Stimulated activated effector memory CD8-positive, alpha-beta T cell treated with anti-CD3 and anti-CD28 coated beads, Interleukin-12 subunit alpha, Interleukin-12 subunit beta, amount 100 ng/mL, for 72 hours (primary cell): Measurements from ENCODE around the gene MLPH.
A peak's percentile ranks its signal among the peaks of the same experiment; 100 is the strongest.

Source experiments
- ATAC-seq: fragments of 150-1000 bp; cut with Tn5 transposase; 2 replicates; pipeline ENCODE4 v1.10.0; 2021
- DNase-seq, 2 donors: peaks; one replicate each; pipeline ENCODE4 v3.0.0; 2021 to 2022; ENCODE audit warnings: low spot score in 2 of 2
- H3K27ac Mint-ChIP-seq: one replicate; pipeline ENCODE4 v1.8.0; 2022; ENCODE audit warnings: mild to moderate bottlenecking, mixed read lengths
- H3K36me3 Mint-ChIP-seq: one replicate; pipeline ENCODE4 v1.8.0; 2022; ENCODE audit warnings: mild to moderate bottlenecking, mixed read lengths
- H3K4me1 Mint-ChIP-seq: one replicate; pipeline ENCODE4 v1.8.0; 2022; ENCODE audit warnings: mixed read lengths
- H3K4me3 Mint-ChIP-seq: one replicate; pipeline ENCODE4 v1.8.0; 2022; ENCODE audit warnings: mild to moderate bottlenecking, mixed read lengths
- H3K9me3 Mint-ChIP-seq: one replicate; pipeline ENCODE4 v1.8.0; 2022; ENCODE audit warnings: mixed read lengths

Gene MLPH

DNA sequence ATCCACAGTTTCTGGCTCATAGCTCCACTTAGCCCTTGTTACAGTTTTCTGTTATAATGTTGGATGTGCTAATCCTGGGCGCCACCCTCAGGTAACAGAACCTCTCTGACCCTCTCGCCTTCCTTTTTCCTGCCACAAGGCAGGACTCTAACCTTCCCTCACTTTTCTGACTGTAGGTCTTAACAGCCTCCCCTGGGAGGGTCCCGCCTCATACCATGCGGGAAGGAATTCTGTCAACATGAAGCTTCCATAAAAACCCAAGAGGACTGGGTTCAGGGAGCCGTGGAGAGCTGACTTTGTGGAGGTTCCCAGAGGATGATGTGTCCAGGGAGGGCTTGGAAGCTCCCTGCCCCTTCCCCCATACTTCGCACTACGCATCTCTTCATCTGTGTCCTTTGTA lies 115.4 kb downstream of the MLPH start:
- no peak overlapping the region for H3K4me3 Mint-ChIP-seq

DNA sequence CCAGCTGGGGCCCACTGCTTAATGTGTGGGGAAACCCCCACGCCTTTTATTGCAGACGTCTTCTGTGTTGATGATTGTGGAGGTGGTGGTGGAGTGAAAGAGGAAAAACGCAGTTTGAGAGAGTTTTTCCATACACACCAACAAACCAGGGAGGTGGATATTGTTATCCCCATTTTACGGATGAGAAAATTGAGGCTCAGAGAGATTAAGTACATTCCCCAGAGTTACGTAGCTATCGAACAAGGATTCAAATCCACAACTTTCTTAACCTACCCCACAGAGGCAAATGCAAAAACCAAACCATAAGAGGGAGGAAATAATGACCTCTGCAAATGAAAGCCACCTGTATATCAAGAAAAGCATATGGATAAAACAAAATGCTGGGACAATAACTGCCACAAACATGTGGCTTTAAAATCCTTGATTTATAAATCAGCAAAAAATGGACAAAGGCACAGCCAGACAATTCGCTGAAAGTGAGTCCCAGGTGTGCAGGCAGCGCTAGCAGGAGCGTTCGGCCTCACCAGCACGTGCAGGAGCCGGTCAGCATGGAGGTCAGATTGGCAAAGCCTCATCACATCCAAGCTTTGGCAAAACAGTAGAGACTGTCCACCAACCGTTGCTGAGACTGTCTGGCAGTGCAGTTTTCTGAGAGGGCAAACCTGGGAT lies 116.1 kb downstream of the MLPH start:
- no peak for ATAC-seq
- no peak for DNase-seq
- Mint-ChIP-seq H3K36me3 (no peaks in the 10 kb centered on the region), H3K9me3 (no peaks in the 10 kb centered on the region), H3K4me3 (peak overlapping the region; percentile 44), H3K27ac (peak overlapping the region; percentile 90), H3K4me1 (peaks cover 24% of the 10 kb centered on the region)

More for the DNA sequence above, 115.4 kb downstream of the MLPH start:
- Mint-ChIP-seq H3K36me3 (no peaks in the 10 kb centered on the region), H3K27ac (peak overlapping the region; percentile 90), H3K4me1 (peaks cover 32% of the 10 kb centered on the region), H3K9me3 (no peaks in the 10 kb centered on the region)
- no peak for ATAC-seq
- DNase-seq, result no peak

DNA sequence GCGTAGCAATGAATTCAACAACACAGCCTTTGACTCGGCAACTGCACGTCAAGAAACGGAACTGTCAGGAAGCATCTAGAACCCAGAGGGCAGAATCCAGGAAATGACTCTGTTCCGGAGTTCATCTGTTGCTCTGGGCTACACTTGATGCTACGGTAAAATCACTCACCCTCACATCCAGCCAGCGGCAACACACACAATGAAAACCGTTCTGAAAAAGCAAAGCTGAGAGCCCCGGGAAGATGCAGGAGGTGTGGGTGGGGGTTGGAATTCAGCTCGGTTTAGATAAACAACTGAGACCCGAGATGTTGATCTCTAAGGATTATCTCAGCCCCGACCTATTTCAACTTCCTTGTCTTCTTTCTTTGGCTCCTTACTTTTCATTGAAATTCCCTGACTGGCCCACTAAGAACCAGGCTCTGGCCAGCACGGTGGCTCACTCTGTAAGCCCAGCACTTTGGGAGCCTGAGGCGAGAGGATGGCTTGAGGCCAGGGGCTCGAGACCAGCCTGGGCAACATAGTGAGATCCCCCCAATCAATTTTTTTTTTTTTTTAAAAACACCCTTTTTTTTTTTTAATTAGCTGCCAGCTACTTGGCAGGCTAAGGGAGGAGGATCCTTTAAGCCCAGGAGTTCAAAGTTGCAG lies 116.8 kb downstream of the MLPH start:
- peak overlapping the region; percentile 90 for H3K27ac Mint-ChIP-seq
- no peaks in the 10 kb centered on the region for H3K9me3 Mint-ChIP-seq
- ATAC-seq (peak; percentile 94), DNase-seq (peak in 1 of 2 donors; percentile 58)
- H3K4me1 Mint-ChIP-seq, result peaks cover 18% of the 10 kb centered on the region
- H3K4me3 Mint-ChIP-seq, result peak overlapping the region; percentile 44
- H3K36me3 Mint-ChIP-seq, result no peaks in the 10 kb centered on the region

DNA sequence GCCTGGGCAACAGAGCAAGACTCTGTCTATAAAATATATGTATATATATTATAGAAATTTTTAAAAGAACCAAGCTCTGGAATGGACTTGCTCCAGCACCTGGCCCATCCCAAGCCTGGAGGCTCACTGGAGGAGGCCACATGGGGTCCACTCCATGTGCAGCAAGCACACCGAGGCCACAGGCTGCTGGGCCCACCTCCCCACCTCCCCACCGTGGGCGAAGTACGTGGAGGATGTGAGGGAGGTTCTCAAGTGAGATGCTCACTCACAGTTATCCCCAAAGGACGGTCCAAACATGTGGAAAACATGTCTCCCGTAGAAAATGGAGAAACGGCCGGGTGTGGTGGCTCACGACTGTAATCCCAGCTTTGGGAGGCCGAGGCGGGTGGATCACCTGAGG lies 117.3 kb downstream of the MLPH start:
- Mint-ChIP-seq H3K4me1 (peaks cover 17% of the 10 kb centered on the region), H3K9me3 (no peaks in the 10 kb centered on the region), H3K4me3 (peak overlapping the region; percentile 44), H3K27ac (peak overlapping the region; percentile 90), H3K36me3 (no peaks in the 10 kb centered on the region)
- no peak for ATAC-seq
- DNase-seq, result no peak
